Fibroblast of pulmonary artery (primary cell): ENCODE measurements around the gene GEMIN5.

Experiments
- DNase-seq: peaks from one replicate; pipeline ENCODE4 v3.0.0-alpha.2; 2010; ENCODE audit warnings: low read depth
- H3K4me3 ChIP-seq: replicated peaks from 2 replicates; pipeline ENCODE4 v1.5.1; 2011; ENCODE audit warnings: low read depth, mild to moderate bottlenecking, control low read depth, low read length, moderate library complexity
- CTCF ChIP-seq: IDR thresholded peaks from 2 replicates; pipeline ENCODE4 v1.5.1; 2011; ENCODE audit warnings: mild to moderate bottlenecking, control low read depth, low read length, inconsistent platforms; ENCODE audit errors: missing control alignments

Gene GEMIN5

GRCh38 chr5:154858972-154859871, 78.8 kb downstream of the GEMIN5 start:
- no peak for DNase-seq
- no peak for TF ChIP-seq CTCF
- H3K4me3 ChIP-seq: peak overlapping the region; percentile 59

GRCh38 chr5:154858297-154858971, 79.6 kb downstream of the GEMIN5 start, which contains the start of gene CNOT8:
TSS of gene CNOT8 (plus strand) at chr5:154858627. CDS start at chr5:154863279, 4,652 bp downstream.
- TF ChIP-seq CTCF: no peak
- H3K4me3 ChIP-seq: peak within 1 kb of the TSS; percentile 59

GRCh38 chr5:154857530-154858296, 80.3 kb downstream of the GEMIN5 start:
- TF ChIP-seq CTCF: no peak
- DNase-seq: peak; percentile 96

More at GRCh38 chr5:154858297-154858971, 79.6 kb downstream of the GEMIN5 start, which contains the start of gene CNOT8:
- DNase-seq: peak; percentile 99

GRCh38 chr5:154851351-154851750, 86.7 kb downstream of the GEMIN5 start:
- no peak for DNase-seq
- no peak overlapping the region for H3K4me3 ChIP-seq
- TF ChIP-seq CTCF: no peak

More at GRCh38 chr5:154857530-154858296, 80.3 kb downstream of the GEMIN5 start:
- H3K4me3 ChIP-seq: peak overlapping the region; percentile 59

GRCh38 chr5:154850255-154851062, 87.6 kb downstream of the GEMIN5 start, which contains the start of gene FAXDC2:
TSS of gene FAXDC2 (minus strand) at chr5:154850603. CDS start at chr5:154838178, 12,425 bp downstream.
- H3K4me3 ChIP-seq: peak within 1 kb of the TSS; percentile 75
- DNase-seq: peak; percentile 91
- no peak for TF ChIP-seq CTCF

GRCh38 chr5:154849791-154850201, 88.2 kb downstream of the GEMIN5 start:
- peak overlapping the region; percentile 75 for H3K4me3 ChIP-seq
- peak; percentile 89 for DNase-seq
- no peak for TF ChIP-seq CTCF
